IMR-90 (cell line): Measurements from ENCODE around the gene DNAH17. TPM values are rescaled to one million over a fixed set of nuclear protein-coding genes. Genes with fewer than 3 reads are reported as not detected.

Experiments used
- ATAC-seq: fragments of 200-7000 bp; cut with Tn5 transposase; 2 replicates; pipeline ENCODE4 v1.9.1; 2020; ENCODE audit warnings: low read depth, mild to moderate bottlenecking, moderate library complexity
- BruUV-seq: library from RNA; stranded (reverse); fragments of 400-500 nt; replicated peaks from 2 replicates; lab custom pipeline; 2021; lab: Mats Ljungman, UMichigan
- CTCF ChIA-PET: fragments of 300-600 bp; formaldehyde crosslinking; extraction: SDS; loops from one replicate; lab custom pipeline; 2021; ENCODE audit warnings: antibody characterized with exemption; lab: Yijun Ruan, JAX
- POLR2A ChIA-PET: fragments of 300-600 bp; sonication (Branson Sonifier 250); formaldehyde crosslinking; loops from one replicate; lab custom pipeline; 2022; ENCODE audit warnings: antibody characterized with exemption; ENCODE audit not compliant: unreplicated experiment; lab: Charles Lee
- DNase-seq: peaks from one replicate; pipeline ENCODE4 v3.0.0; 2013
- H2AFZ ChIP-seq: replicated peaks from 2 replicates; pipeline ENCODE3; 2013; ENCODE audit warnings: low read length, mild to moderate bottlenecking; ENCODE audit not compliant: poor library complexity
- H2AK5ac ChIP-seq: 2 replicates; pipeline ENCODE4 v1.6.1; 2013; ENCODE audit warnings: low read depth, low read length, inconsistent platforms
- H2AK9ac ChIP-seq: replicated peaks from 2 replicates; pipeline ENCODE3; 2013; ENCODE audit warnings: mild to moderate bottlenecking, low read depth, low read length, moderate library complexity; ENCODE audit not compliant: poor library complexity
- H2BK120ac ChIP-seq: 2 replicates; pipeline ENCODE4 v1.6.1; 2013; ENCODE audit warnings: low read depth, low read length, inconsistent platforms
- H2BK15ac ChIP-seq: 3 replicates; pipeline ENCODE4 v1.6.1; 2013; ENCODE audit warnings: low read depth, low read length, inconsistent platforms
- H2BK20ac ChIP-seq: 2 replicates; pipeline ENCODE4 v1.6.1; 2013; ENCODE audit warnings: low read depth, mild to moderate bottlenecking, inconsistent platforms, low read length, moderate library complexity
- H2BK5ac ChIP-seq: 2 replicates; pipeline ENCODE4 v1.6.1; 2013; ENCODE audit warnings: mild to moderate bottlenecking, low read depth, low read length, inconsistent platforms; ENCODE audit not compliant: poor library complexity, severe bottlenecking
- H3K14ac ChIP-seq: replicated peaks from 2 replicates; pipeline ENCODE4 v1.6.1; 2013; ENCODE audit warnings: low read depth, low read length, inconsistent platforms
- H3K18ac ChIP-seq: 2 replicates; pipeline ENCODE4 v1.6.1; 2013; ENCODE audit warnings: low read depth, low read length, control low read depth
- H3K23ac ChIP-seq: 2 replicates; pipeline ENCODE4 v1.6.1; 2013; ENCODE audit warnings: low read depth, low read length, inconsistent platforms
- H3K27ac ChIP-seq: 2 replicates; pipeline ENCODE4 v1.5.1; 2013; ENCODE audit warnings: mild to moderate bottlenecking, control low read depth, low read length; ENCODE audit not compliant: insufficient read depth
- H3K27me3 ChIP-seq: 2 replicates; pipeline ENCODE4 v1.6.1; 2013; ENCODE audit warnings: low read length; ENCODE audit not compliant: control insufficient read depth, insufficient read depth
- H3K36me3 ChIP-seq: 2 replicates; pipeline ENCODE4 v1.6.1; 2013; ENCODE audit warnings: low read length, mixed read lengths; ENCODE audit not compliant: control insufficient read depth, insufficient read depth
- H3K4ac ChIP-seq: 2 replicates; pipeline ENCODE4 v1.6.1; 2013; ENCODE audit warnings: low read depth, low read length, inconsistent platforms
- H3K4me1 ChIP-seq: 2 replicates; pipeline ENCODE4 v1.6.1; 2013; ENCODE audit warnings: low read length, mixed read lengths; ENCODE audit not compliant: control insufficient read depth, insufficient read depth
- H3K4me2 ChIP-seq: 2 replicates; pipeline ENCODE4 v1.6.1; 2013; ENCODE audit warnings: low read depth, mild to moderate bottlenecking, control low read depth, low read length, moderate library complexity
- H3K4me3 ChIP-seq: 2 replicates; pipeline ENCODE4 v1.5.1; 2013; ENCODE audit warnings: low read depth, mild to moderate bottlenecking, control low read depth, low read length, moderate library complexity; ENCODE audit not compliant: insufficient read depth
- H3K56ac ChIP-seq: 2 replicates; pipeline ENCODE4 v1.6.1; 2013; ENCODE audit warnings: low read length, inconsistent platforms; ENCODE audit not compliant: insufficient read depth; ENCODE audit errors: extremely low read depth
- H3K79me1 ChIP-seq, 2 experiments: 2 replicates each; pipeline ENCODE4 v1.6.1; 2013; ENCODE audit warnings: low read length in 2 of 2, inconsistent platforms in 1 of 2, low read depth in 1 of 2
- H3K9ac ChIP-seq: 2 replicates; pipeline ENCODE4 v1.6.1; 2013; ENCODE audit warnings: low read depth, low read length, control low read depth
- H3K9me1 ChIP-seq: 2 replicates; pipeline ENCODE4 v1.6.1; 2013; ENCODE audit warnings: low read length, inconsistent platforms; ENCODE audit not compliant: insufficient read depth
- H3K9me3 ChIP-seq: 2 replicates; pipeline ENCODE4 v1.6.1; 2013; ENCODE audit warnings: low read length; ENCODE audit not compliant: control insufficient read depth, insufficient read depth
- H4K20me1 ChIP-seq: 2 replicates; pipeline ENCODE4 v1.6.1; 2013; ENCODE audit warnings: low read length, inconsistent platforms; ENCODE audit not compliant: insufficient read depth
- H4K5ac ChIP-seq: 2 replicates; pipeline ENCODE4 v1.6.1; 2013; ENCODE audit warnings: mild to moderate bottlenecking, low read depth, low read length, control low read depth
- H4K8ac ChIP-seq, 2 experiments: 2 replicates each; pipeline ENCODE4 v1.6.1; 2013; ENCODE audit warnings: low read depth in 2 of 2, low read length in 2 of 2, control low read depth in 1 of 2, inconsistent platforms in 1 of 2
- H4K91ac ChIP-seq: 2 replicates; pipeline ENCODE4 v1.6.1; 2013; ENCODE audit warnings: low read depth, low read length, inconsistent platforms; ENCODE audit not compliant: insufficient read depth
- CEBPB ChIP-seq: IDR thresholded peaks from 2 replicates; pipeline ENCODE4 v1.6.1; 2012; ENCODE audit warnings: low read depth, low read length, improper control_type of control experiment
- CHD1 ChIP-seq: IDR thresholded peaks from 2 replicates; pipeline ENCODE4 v1.6.1; 2012; ENCODE audit warnings: low read depth, low read length, improper control_type of control experiment
- MAZ ChIP-seq: IDR thresholded peaks from 2 replicates; pipeline ENCODE4 v1.6.1; 2012; ENCODE audit warnings: low read depth, mild to moderate bottlenecking, low read length, improper control_type of control experiment, moderate library complexity, borderline replicate concordance
- NFE2L2 ChIP-seq: fragments of 150-350 bp; IDR thresholded peaks from 2 replicates; pipeline ENCODE4 v1.6.1; 2016; ENCODE audit warnings: low read depth, mild to moderate bottlenecking, low read length
- RAD21 ChIP-seq: IDR thresholded peaks from 2 replicates; pipeline ENCODE4 v1.6.1; 2012; ENCODE audit warnings: low read length, improper control_type of control experiment
- SMC3 ChIP-seq: fragments of 150-350 bp; IDR thresholded peaks from 2 replicates; pipeline ENCODE4 v1.6.1; 2016; ENCODE audit warnings: low read depth, mild to moderate bottlenecking, antibody characterized with exemption, low read length, moderate library complexity
- WGBS, 2 experiments: methylation state at CpG; one replicate each; pipeline versions ENCODE4 v1.1.5 to v1.1.7; 2013; ENCODE audit warnings: missing lambda C conversion rate in 2 of 2; ENCODE audit not compliant: insufficient read length in 1 of 2; ENCODE audit errors: extremely low coverage in 2 of 2; 5-methylcytosine and 5-hydroxymethylcytosine counted together
- dilution Hi-C: fragments of 300-500 bp; cut with HindIII; formaldehyde crosslinking; loops from one replicate; pipeline ENCODE4 v1.14.3; 2018; ENCODE audit warnings: low sequenced_read_pairs; ENCODE audit not compliant: unreplicated experiment
- in situ Hi-C: fragments of 300-500 bp; cut with MboI; formaldehyde crosslinking; loops from 3 replicates; pipeline ENCODE4 v1.14.3; 2019; ENCODE audit warnings: low sequenced_read_pairs, inconsistent platforms, mixed read lengths
- intact Hi-C: fragments of 100-400 bp; cut with micrococcal nuclease; formaldehyde crosslinking; loops from 2 replicates; pipeline ENCODE4 v1.10.0; 2022
- polyA plus RNA-seq, 3 experiments: library from polyadenylated mRNA; depleted of rRNA; stranded (reverse); fragments of >200 nt; gene quantifications; 2 replicates each; pipeline ENCODE4 v1.2.3, GENCODE V29; 2012; ENCODE audit warnings: low replicate concordance in 1 of 3
- total RNA-seq: library from RNA; depleted of rRNA; stranded (reverse); fragments of >200 nt; gene quantifications from 2 replicates; pipeline ENCODE4 v1.2.3, GENCODE V29; 2012
- TF ChIP-seq, protein P1 (sequence below): fragments of 150-350 bp; IDR thresholded peaks from 2 replicates; pipeline ENCODE4 v1.6.1; 2017; ENCODE audit warnings: mild to moderate bottlenecking, antibody characterized with exemption, low read length, low read depth
- TF ChIP-seq, protein P2 (sequence below): conservative IDR thresholded peaks from 2 replicates; pipeline ENCODE4 v1.5.1; 2012; ENCODE audit warnings: mild to moderate bottlenecking, low read depth, low read length, improper control_type of control experiment

DNAH17 gene
- total and polyA plus RNA-seq, 2 of the 4 experiments (the other 2 are of a cell fraction) = not detected

DNA sequence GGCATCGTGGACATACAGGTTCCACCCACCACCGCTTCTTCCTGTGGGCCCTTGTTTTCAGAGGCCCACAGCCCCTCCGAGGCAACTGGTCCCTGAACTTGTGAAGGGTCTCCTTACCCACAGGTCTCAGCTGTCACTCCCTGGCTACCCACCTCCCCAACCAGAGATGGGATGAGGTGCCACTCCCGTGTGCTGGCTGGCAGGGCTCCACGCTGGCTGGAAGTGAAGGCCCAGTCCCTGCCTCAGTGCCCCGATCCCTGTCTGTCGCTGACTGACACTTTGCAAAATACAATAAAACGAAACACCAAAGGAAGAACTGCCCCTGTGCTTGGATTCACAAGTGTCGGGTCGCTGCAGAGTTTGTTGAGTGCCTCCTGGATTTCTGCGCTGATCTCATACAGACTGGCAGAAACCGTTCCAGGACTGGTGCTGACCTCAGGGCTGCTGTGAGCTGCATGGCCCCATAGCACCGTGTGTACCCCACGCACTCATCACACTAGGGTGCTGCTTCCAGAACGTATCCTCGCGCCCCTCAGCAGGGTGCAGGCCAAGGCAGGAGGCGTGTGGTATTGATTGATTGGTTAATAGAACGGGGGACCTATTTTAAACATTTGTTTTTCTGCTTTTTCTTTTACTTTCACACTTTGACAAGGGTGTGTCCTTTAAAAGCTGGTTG is 141.7 kb downstream of the DNAH17 start:
- Histone ChIP-seq H3K4ac (no peak overlapping the region), H3K56ac (no peak overlapping the region), H2AFZ (no peak overlapping the region), H3K9me3 (no peaks in the 10 kb centered on the region), H3K9ac (no peak overlapping the region), H2BK5ac (no peak overlapping the region), H2BK120ac (no peak overlapping the region), H2BK20ac (no peak overlapping the region), H3K27ac (no peak overlapping the region), H3K4me3 (no peak overlapping the region), H3K4me2 (no peak overlapping the region), H2AK9ac (no peak overlapping the region), H4K20me1 (no peaks in the 10 kb centered on the region), H4K5ac (no peak overlapping the region), H2AK5ac (no peak overlapping the region), H3K14ac (no peak overlapping the region), H3K9me1 (no peaks in the 10 kb centered on the region; the same call in 1 of the 2 replicates), H3K27me3 (no peaks in the 10 kb centered on the region), H3K79me1 (no peaks in the 10 kb centered on the region), H3K23ac (no peak overlapping the region), H4K91ac (no peak overlapping the region), H3K36me3 (no peaks in the 10 kb centered on the region), H2BK15ac (no peak overlapping the region), H3K18ac (no peak overlapping the region), H3K4me1 (peaks cover 4% of the 10 kb centered on the region; the same call in 1 of the 2 replicates), H4K8ac (no peak overlapping the region)
- 78% methylated on average over 8 of the region's 19 CpGs; no CpG with 5 or more reads in 1 of the 2 experiments for WGBS, 2 experiments
- no TSS peak for BruUV-seq
- dilution Hi-C loops = no loop called here
- ATAC-seq (no peak), DNase-seq (no peak)
- TF ChIP-seq, protein P1, sequence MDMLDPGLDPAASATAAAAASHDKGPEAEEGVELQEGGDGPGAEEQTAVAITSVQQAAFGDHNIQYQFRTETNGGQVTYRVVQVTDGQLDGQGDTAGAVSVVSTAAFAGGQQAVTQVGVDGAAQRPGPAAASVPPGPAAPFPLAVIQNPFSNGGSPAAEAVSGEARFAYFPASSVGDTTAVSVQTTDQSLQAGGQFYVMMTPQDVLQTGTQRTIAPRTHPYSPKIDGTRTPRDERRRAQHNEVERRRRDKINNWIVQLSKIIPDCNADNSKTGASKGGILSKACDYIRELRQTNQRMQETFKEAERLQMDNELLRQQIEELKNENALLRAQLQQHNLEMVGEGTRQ = no peak
- no peak for TF ChIP-seq NFE2L2
- TF ChIP-seq, protein P2, sequence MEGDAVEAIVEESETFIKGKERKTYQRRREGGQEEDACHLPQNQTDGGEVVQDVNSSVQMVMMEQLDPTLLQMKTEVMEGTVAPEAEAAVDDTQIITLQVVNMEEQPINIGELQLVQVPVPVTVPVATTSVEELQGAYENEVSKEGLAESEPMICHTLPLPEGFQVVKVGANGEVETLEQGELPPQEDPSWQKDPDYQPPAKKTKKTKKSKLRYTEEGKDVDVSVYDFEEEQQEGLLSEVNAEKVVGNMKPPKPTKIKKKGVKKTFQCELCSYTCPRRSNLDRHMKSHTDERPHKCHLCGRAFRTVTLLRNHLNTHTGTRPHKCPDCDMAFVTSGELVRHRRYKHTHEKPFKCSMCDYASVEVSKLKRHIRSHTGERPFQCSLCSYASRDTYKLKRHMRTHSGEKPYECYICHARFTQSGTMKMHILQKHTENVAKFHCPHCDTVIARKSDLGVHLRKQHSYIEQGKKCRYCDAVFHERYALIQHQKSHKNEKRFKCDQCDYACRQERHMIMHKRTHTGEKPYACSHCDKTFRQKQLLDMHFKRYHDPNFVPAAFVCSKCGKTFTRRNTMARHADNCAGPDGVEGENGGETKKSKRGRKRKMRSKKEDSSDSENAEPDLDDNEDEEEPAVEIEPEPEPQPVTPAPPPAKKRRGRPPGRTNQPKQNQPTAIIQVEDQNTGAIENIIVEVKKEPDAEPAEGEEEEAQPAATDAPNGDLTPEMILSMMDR = no peak
- TF ChIP-seq MAZ = no peak
- TF ChIP-seq CHD1 = no peak
- TF ChIP-seq CEBPB = no peak
- no peak for TF ChIP-seq RAD21
- TF ChIP-seq SMC3 = no peak
- ChIA-PET CTCF (no interaction called here), POLR2A (no interaction called here)
- intact Hi-C loops = no loop called here
- in situ Hi-C loops = no loop called here
